HEK293 (cell line): Measurements from ENCODE around the gene CA10.

Source experiments
- CTCF ChIA-PET: fragments of 350-600 bp; formaldehyde crosslinking; extraction: SDS; loops from one replicate; lab custom pipeline; 2021; ENCODE audit warnings: antibody characterized with exemption; lab: Yijun Ruan, JAX
- POLR2A ChIA-PET: fragments of 300-600 bp; formaldehyde crosslinking; extraction: SDS; loops from one replicate; lab custom pipeline; 2020; ENCODE audit warnings: antibody characterized with exemption, inconsistent platforms; lab: Yijun Ruan, JAX
- H3K27ac ChIP-seq: fragments of 200-500 bp; sonication (Bioruptor generic); 2 replicates; pipeline ENCODE4 v1.5.1; 2014; ENCODE audit warnings: low read depth, low read length, control low read depth, inconsistent platforms; ENCODE audit errors: extremely low read depth
- H3K36me3 ChIP-seq, 2 experiments: fragments of 200-500 bp in 1 of 2; sonication (Bioruptor generic) in 1 of 2; 1 replicate in 1 of 2; 2 replicates in 1 of 2; pipeline ENCODE4 v1.5.1; 2014 to 2017; ENCODE audit warnings: inconsistent platforms in 2 of 2, low read length in 2 of 2; ENCODE audit not compliant: control insufficient read depth in 2 of 2, insufficient read depth in 1 of 2
- H3K4me1 ChIP-seq: fragments of 200-500 bp; sonication (Bioruptor generic); 2 replicates; pipeline ENCODE4 v1.5.1; 2014; ENCODE audit warnings: mild to moderate bottlenecking, low read length, inconsistent platforms; ENCODE audit not compliant: control insufficient read depth, insufficient read depth
- H3K4me3 ChIP-seq: 2 replicates; pipeline ENCODE4 v1.5.1; 2011; ENCODE audit warnings: low read depth, mild to moderate bottlenecking, control low read depth, low read length, moderate library complexity
- H3K9me3 ChIP-seq: fragments of 200-500 bp; sonication (Bioruptor generic); 2 replicates; pipeline ENCODE4 v1.5.1; 2014; ENCODE audit warnings: low read depth, low read length, inconsistent platforms; ENCODE audit not compliant: control insufficient read depth, insufficient read depth
- ELK4 ChIP-seq: IDR thresholded peaks from 2 replicates; pipeline ENCODE4 v1.6.1; 2011; ENCODE audit warnings: mild to moderate bottlenecking, low read depth, low read length, borderline replicate concordance
- GLIS2 ChIP-seq: fragments of 450-650 bp; formaldehyde crosslinking; IDR thresholded peaks from 2 replicates; pipeline ENCODE4 v1.5.1; 2016; ENCODE audit warnings: missing biosample characterization, missing genetic modification characterization
- HOXC10 ChIP-seq: sonication (generic); formaldehyde crosslinking; IDR thresholded peaks from 2 replicates; pipeline ENCODE4 v1.8.1; 2023; ENCODE audit warnings: mild to moderate bottlenecking, missing genetic modification reagents
- YY2 ChIP-seq: fragments of 450-650 bp; formaldehyde crosslinking; IDR thresholded peaks from 2 replicates; pipeline ENCODE4 v1.5.1; 2016; ENCODE audit warnings: missing biosample characterization, missing genetic modification characterization
- ZBTB1 ChIP-seq: fragments of 450-650 bp; formaldehyde crosslinking; IDR thresholded peaks from 2 replicates; pipeline ENCODE4 v1.5.1; 2016; ENCODE audit warnings: missing biosample characterization, missing genetic modification characterization
- ZBTB10 ChIP-seq: fragments of 450-650 bp; formaldehyde crosslinking; IDR thresholded peaks from 2 replicates; pipeline ENCODE4 v1.5.1; 2016; ENCODE audit warnings: missing biosample characterization, missing genetic modification characterization
- ZBTB11 ChIP-seq: fragments of 450-650 bp; formaldehyde crosslinking; conservative IDR thresholded peaks from 2 replicates; pipeline ENCODE4 v1.5.1; 2016; ENCODE audit warnings: low read depth, missing biosample characterization, missing genetic modification characterization
- ZEB2 ChIP-seq: fragments of 450-650 bp; formaldehyde crosslinking; IDR thresholded peaks from 2 replicates; pipeline ENCODE4 v1.5.1; 2016; ENCODE audit warnings: missing biosample characterization, missing genetic modification characterization
- ZFP41 ChIP-seq: fragments of 450-650 bp; formaldehyde crosslinking; IDR thresholded peaks from 2 replicates; pipeline ENCODE4 v1.5.1; 2016; ENCODE audit warnings: missing biosample characterization, missing genetic modification characterization, borderline replicate concordance
- ZFP69B ChIP-seq: fragments of 450-650 bp; formaldehyde crosslinking; IDR thresholded peaks from 2 replicates; pipeline ENCODE4 v1.5.1; 2016; ENCODE audit warnings: missing biosample characterization, missing genetic modification characterization
- ZNF148 ChIP-seq: fragments of 450-650 bp; formaldehyde crosslinking; IDR thresholded peaks from 2 replicates; pipeline ENCODE4 v1.5.0; 2017; ENCODE audit warnings: missing biosample characterization, missing genetic modification characterization, borderline replicate concordance
- ZNF394 ChIP-seq: fragments of 450-650 bp; formaldehyde crosslinking; IDR thresholded peaks from 2 replicates; pipeline ENCODE4 v1.5.1; 2016; ENCODE audit warnings: missing biosample characterization, missing genetic modification characterization, mild to moderate bottlenecking, moderate library complexity, borderline replicate concordance
- ZNF48 ChIP-seq: fragments of 450-650 bp; formaldehyde crosslinking; IDR thresholded peaks from 2 replicates; pipeline ENCODE4 v1.5.1; 2016; ENCODE audit warnings: missing biosample characterization, missing genetic modification characterization
- ZNF600 ChIP-seq: fragments of 450-650 bp; formaldehyde crosslinking; IDR thresholded peaks from 2 replicates; pipeline ENCODE4 v1.5.1; 2016; ENCODE audit warnings: missing biosample characterization, missing genetic modification characterization
- ZNF623 ChIP-seq: fragments of 450-650 bp; formaldehyde crosslinking; IDR thresholded peaks from 2 replicates; pipeline ENCODE4 v1.5.1; 2016; ENCODE audit warnings: missing biosample characterization, missing genetic modification characterization
- ZNF639 ChIP-seq: fragments of 450-650 bp; formaldehyde crosslinking; IDR thresholded peaks from 2 replicates; pipeline ENCODE4 v1.5.1; 2016; ENCODE audit warnings: missing biosample characterization, missing genetic modification characterization
- ZNF792 ChIP-seq: fragments of 450-650 bp; formaldehyde crosslinking; IDR thresholded peaks from 2 replicates; pipeline ENCODE4 v1.5.1; 2016; ENCODE audit warnings: missing biosample characterization, missing genetic modification characterization
- ZXDB ChIP-seq: fragments of 450-650 bp; formaldehyde crosslinking; IDR thresholded peaks from 2 replicates; pipeline ENCODE4 v1.5.1; 2016; ENCODE audit warnings: missing biosample characterization, missing genetic modification characterization

Gene CA10

GRCh38 chr17:51817117-51817516 lies 341.4 kb downstream of the CA10 start:
- CTCF ChIA-PET = interaction anchor here (0.8 to 1.2 kb wide), 2 partner anchors 16 to 54 kb away, joined by 3 to 5 read pairs; no protein-coding TSS in a partner anchor
- Histone ChIP-seq H3K4me3 (no peak overlapping the region), H3K9me3 (no peaks in the 10 kb centered on the region), H3K4me1 (peaks cover 5% of the 10 kb centered on the region), H3K27ac (no peak overlapping the region), H3K36me3 (no peaks in the 10 kb centered on the region)
- POLR2A ChIA-PET = no interaction called here
- TF ChIP-seq ZNF394 (tag by site-specific recombination) = no peak
- TF ChIP-seq YY2 (tag by site-specific recombination) = no peak

GRCh38 chr17:51815097-51815496 lies 343.4 kb downstream of the CA10 start:
- Histone ChIP-seq H3K27ac (no peak overlapping the region), H3K36me3 (no peaks in the 10 kb centered on the region), H3K4me1 (peaks cover 5% of the 10 kb centered on the region), H3K4me3 (no peak overlapping the region), H3K9me3 (no peaks in the 10 kb centered on the region)
- CTCF ChIA-PET = no interaction called here
- POLR2A ChIA-PET = no interaction called here
- no peak for TF ChIP-seq ZXDB (tag by site-specific recombination)
- TF ChIP-seq ZFP41 (tag by site-specific recombination) = no peak
- TF ChIP-seq ZNF48 = no peak
- TF ChIP-seq ELK4 = no peak
- no peak for TF ChIP-seq ZBTB11 (tag by site-specific recombination)
- TF ChIP-seq ZNF623 = no peak
- TF ChIP-seq ZNF792 (tag by site-specific recombination) = no peak
- no peak for TF ChIP-seq ZBTB1 (tag by site-specific recombination)
- TF ChIP-seq HOXC10 (CRISPR knock-in tag) = no peak
- no peak for TF ChIP-seq ZFP69B (tag by site-specific recombination)
- no peak for TF ChIP-seq ZNF148
- no peak for TF ChIP-seq ZBTB10 (tag by site-specific recombination)
- no peak for TF ChIP-seq ZNF639
- TF ChIP-seq GLIS2 = no peak
- no peak for TF ChIP-seq ZNF600 (tag by site-specific recombination)
- TF ChIP-seq ZEB2 (tag by site-specific recombination) = no peak
